K562 (cell line): ENCODE results near the gene SMAD1. TPM values are rescaled to one million over a fixed set of nuclear protein-coding genes. Genes with fewer than 3 reads are reported as not detected.

Source experiments
- ATAC-seq: fragments of 200-7000 bp; cut with Tn5 transposase; 3 replicates; pipeline ENCODE4 v1.9.1; 2020; ENCODE audit warnings: moderate library complexity
- BruUV-seq: library from RNA; stranded (reverse); fragments of 400-500 nt; replicated peaks from 2 replicates; lab custom pipeline; 2021; lab: Mats Ljungman, UMichigan
- CTCF ChIA-PET: fragments of 300-600 bp; formaldehyde crosslinking; extraction: SDS; loops from one replicate; lab custom pipeline; 2021; ENCODE audit warnings: low intra/inter-chr PET ratio; lab: Yijun Ruan, JAX
- POLR2A ChIA-PET: fragments of 300-600, 350-650 bp; sonication (Branson Sonifier 250); formaldehyde crosslinking; extraction: SDS; loops from one replicate; lab custom pipeline; 2021; ENCODE audit warnings: antibody characterized with exemption, inconsistent platforms; lab: Yijun Ruan, JAX
- DNase-seq, 4 experiments: peaks; one replicate each; pipeline versions ENCODE4 v3.0.0 to v3.0.0-alpha.2; 2011 to 2018; ENCODE audit warnings: low spot score in 3 of 4, mixed read lengths in 3 of 4; ENCODE audit errors: extremely low read depth in 1 of 4
- FAIRE-seq: peaks from 2 replicates; lab custom pipeline; 2011; peaks lifted over from hg19 to GRCh38; lab: Jason Lieb, UNC
- H2AFZ ChIP-seq: 2 replicates; pipeline ENCODE4 v1.6.0; 2011; ENCODE audit warnings: low read depth, low read length, control low read depth, inconsistent platforms
- H3K27ac ChIP-seq: fragments of 200-600 bp; 3 replicates; pipeline ENCODE4 v1.8.0; 2011; ENCODE audit warnings: low read depth, mild to moderate bottlenecking, control low read depth, inconsistent platforms, low read length, moderate library complexity, mixed read lengths; ENCODE audit errors: extremely low read depth
- H3K27me3 ChIP-seq, 2 experiments: fragments of 300-600 bp in 1 of 2; 2 replicates in 1 of 2; 3 replicates in 1 of 2; pipeline versions ENCODE4 v1.6.0 to v1.8.0; 2011; ENCODE audit warnings: inconsistent platforms in 2 of 2, low read length in 2 of 2, mild to moderate bottlenecking in 1 of 2, mixed read lengths in 1 of 2, moderate library complexity in 1 of 2; ENCODE audit not compliant: control insufficient read depth in 2 of 2, insufficient read depth in 2 of 2
- H3K36me3 ChIP-seq: fragments of 300-600 bp; 3 replicates; pipeline ENCODE4 v1.8.0; 2011; ENCODE audit warnings: mild to moderate bottlenecking, low read length, inconsistent platforms; ENCODE audit not compliant: control insufficient read depth, insufficient read depth
- H3K4me1 ChIP-seq, 2 experiments: fragments of 200-600 bp in 1 of 2; replicated peaks in 1 of 2; 2 replicates in 1 of 2; 3 replicates in 1 of 2; pipeline versions ENCODE4 v1.5.1 to v1.8.0; 2011; ENCODE audit warnings: inconsistent platforms in 2 of 2, low read length in 2 of 2, mild to moderate bottlenecking in 1 of 2, mixed read lengths in 1 of 2, moderate library complexity in 1 of 2; ENCODE audit not compliant: control insufficient read depth in 2 of 2, insufficient read depth in 2 of 2
- H3K4me2 ChIP-seq: 2 replicates; pipeline ENCODE4 v1.6.1; 2011; ENCODE audit warnings: low read length, control low read depth, inconsistent platforms, mixed read lengths; ENCODE audit not compliant: insufficient read depth
- H3K4me3 ChIP-seq: fragments of 200-600 bp; sonication (generic), shearing (Covaris generic); 2 replicates; pipeline ENCODE4 v1.5.1; 2016; ENCODE audit warnings: control low read depth, inconsistent platforms
- H3K79me2 ChIP-seq: fragments of 200-600 bp; 3 replicates; pipeline ENCODE4 v1.8.0; 2011; ENCODE audit warnings: low read length, inconsistent platforms; ENCODE audit not compliant: control insufficient read depth, insufficient read depth
- H3K9ac ChIP-seq, 2 experiments: 2 replicates each; pipeline versions ENCODE4 v1.6.0 to v1.6.1; 2011; ENCODE audit warnings: low read depth in 2 of 2, low read length in 2 of 2, control low read depth in 1 of 2, inconsistent platforms in 1 of 2, mild to moderate bottlenecking in 1 of 2, mixed read lengths in 1 of 2; ENCODE audit not compliant: insufficient read depth in 1 of 2
- H3K9me1 ChIP-seq: one replicate; pipeline ENCODE4 v1.6.0; 2011; ENCODE audit warnings: inconsistent platforms, mild to moderate bottlenecking, low read length, moderate library complexity; ENCODE audit not compliant: control insufficient read depth, insufficient read depth
- H3K9me3 ChIP-seq: replicated peaks from 2 replicates; pipeline ENCODE4 v1.5.1; 2011; ENCODE audit warnings: low read depth, low read length, inconsistent platforms; ENCODE audit not compliant: control insufficient read depth, insufficient read depth
- H4K20me1 ChIP-seq: replicated peaks from 2 replicates; pipeline ENCODE4 v1.6.1; 2011; ENCODE audit warnings: low read length, inconsistent platforms, mixed read lengths; ENCODE audit not compliant: control insufficient read depth, insufficient read depth
- DDX20 ChIP-seq: fragments of 450-650 bp; IDR thresholded peaks from 2 replicates; pipeline ENCODE4 v1.6.1; 2016; ENCODE audit warnings: missing genetic modification characterization, low read depth, mild to moderate bottlenecking, missing compliant biosample characterization, moderate library complexity
- DPF2 ChIP-seq: fragments of 450-650 bp; IDR thresholded peaks from 2 replicates; pipeline ENCODE4 v1.6.1; 2016
- ETS2 ChIP-seq: IDR thresholded peaks from 2 replicates; pipeline ENCODE4 v1.6.1; 2016; ENCODE audit warnings: borderline replicate concordance, missing genetic modification characterization, mild to moderate bottlenecking, moderate library complexity, missing compliant biosample characterization; ENCODE audit not compliant: poor library complexity, severe bottlenecking
- GTF2E2 ChIP-seq: fragments of 200-800 bp; sonication (Bioruptor generic); IDR thresholded peaks from 2 replicates; pipeline ENCODE4 v1.6.1; 2016; ENCODE audit warnings: missing genetic modification characterization, missing compliant biosample characterization
- HMGXB4 ChIP-seq: sonication (generic); formaldehyde crosslinking; IDR thresholded peaks from 2 replicates; pipeline ENCODE4 v1.8.1; 2023; ENCODE audit warnings: mild to moderate bottlenecking, missing genetic modification reagents
- ILF3 ChIP-seq: fragments of 450-650 bp; IDR thresholded peaks from 2 replicates; pipeline ENCODE4 v1.6.1; 2018; ENCODE audit warnings: antibody characterized with exemption, mild to moderate bottlenecking, moderate library complexity, borderline replicate concordance
- MBD1 ChIP-seq: fragments of 250-450 bp; sonication (Bioruptor Pico); IDR thresholded peaks from 2 replicates; pipeline ENCODE4 v1.8.0; 2022; ENCODE audit warnings: inconsistent platforms
- MCM5 ChIP-seq: fragments of 450-650 bp; IDR thresholded peaks from 2 replicates; pipeline ENCODE4 v1.6.1; 2016; ENCODE audit warnings: low read depth
- MTF1 ChIP-seq: fragments of 250-450 bp; sonication (Bioruptor Pico); IDR thresholded peaks from 2 replicates; pipeline ENCODE4 v1.9.0; 2021; ENCODE audit warnings: moderate library complexity, mild to moderate bottlenecking, inconsistent platforms, borderline replicate concordance
- MYNN ChIP-seq, 2 experiments: sonication (generic); formaldehyde crosslinking in 1 of 2; IDR thresholded peaks; 2 replicates each; pipeline versions ENCODE4 v1.5.0 to v1.6.1; 2016 to 2020; ENCODE audit warnings: antibody characterized with exemption in 1 of 2, missing genetic modification reagents in 1 of 2
- PYGO2 ChIP-seq: fragments of 450-650 bp; IDR thresholded peaks from 2 replicates; pipeline ENCODE4 v1.6.1; 2016; ENCODE audit warnings: mild to moderate bottlenecking, missing genetic modification characterization, moderate library complexity, missing compliant biosample characterization
- SRSF1 ChIP-seq: fragments of 200-400 bp; formaldehyde crosslinking; IDR thresholded peaks from 2 replicates; pipeline ENCODE4 v1.6.1; 2017; ENCODE audit warnings: mild to moderate bottlenecking, low read depth, low read length, moderate library complexity
- TEAD4 ChIP-seq, 2 experiments: sonication (generic) in 1 of 2; formaldehyde crosslinking in 1 of 2; IDR thresholded peaks; 2 replicates each; pipeline versions ENCODE4 v1.6.1 to v1.8.0; 2012 to 2022; ENCODE audit warnings: borderline replicate concordance in 1 of 2, inconsistent platforms in 1 of 2, low read length in 1 of 2, mild to moderate bottlenecking in 1 of 2, missing genetic modification reagents in 1 of 2
- ZKSCAN1 ChIP-seq: fragments of 150-350 bp; IDR thresholded peaks from 2 replicates; pipeline ENCODE4 v1.6.1; 2016; ENCODE audit warnings: low read depth, low read length
- ZNF140 ChIP-seq: fragments of 250-450 bp; sonication (Bioruptor Pico); IDR thresholded peaks from 2 replicates; pipeline ENCODE4 v1.8.0; 2021; ENCODE audit warnings: moderate library complexity, mild to moderate bottlenecking, inconsistent platforms
- ZNF696 ChIP-seq: fragments of 250-450 bp; sonication (Bioruptor Pico); conservative IDR thresholded peaks from 2 replicates; pipeline ENCODE4 v1.4.0; 2020; ENCODE audit warnings: mild to moderate bottlenecking, moderate library complexity
- WGBS: fragments of 100-300 bp; shearing (Covaris generic); methylation state at CpG from one replicate; pipeline ENCODE4 v1.1.6; 2016; ENCODE audit warnings: low coverage, mixed read lengths; ENCODE audit not compliant: insufficient coverage; ENCODE audit errors: missing lambda C conversion rate; 5-methylcytosine and 5-hydroxymethylcytosine counted together
- in situ Hi-C: fragments of 300-500 bp; cut with MboI; formaldehyde crosslinking; loops from 4 replicates; pipeline ENCODE4 v1.15.0; 2018; ENCODE audit warnings: inconsistent platforms, mixed read lengths
- intact Hi-C: fragments of 100-400 bp; cut with micrococcal nuclease; formaldehyde crosslinking; loops from 2 replicates; pipeline ENCODE4 v1.14.2; 2022
- polyA plus RNA-seq, 8 experiments: library from polyadenylated mRNA; depleted of rRNA in 4 of 8; stranded (reverse) in 5 of 8; unstranded in 3 of 8; fragments of >200 nt; fragmentation: Nextera tagmentation in 2 of 8; fragmentation: Illumina TruSeq in 1 of 8; extraction: Ambion mirVana in 2 of 8; extraction: Trizol in 1 of 8; gene quantifications; 2 replicates each; pipeline versions ENCODE4 v1.2.1 to v1.2.3, GENCODE V29; 2011 to 2014; ENCODE audit warnings: inconsistent platforms in 1 of 8, missing spikeins in 1 of 8
- total RNA-seq, 7 experiments: library from RNA; depleted of rRNA in 6 of 7; stranded (reverse); fragments of >200 nt in 6 of 7; fragmentation: Illumina TruSeq in 2 of 7; extraction: Trizol in 2 of 7; gene quantifications; 2 replicates each; pipeline versions ENCODE4 v1.2.1 to v1.2.3, GENCODE V29; 2011 to 2021; ENCODE audit warnings: low replicate concordance in 1 of 7

SMAD1 gene
- total and polyA plus RNA-seq, 9 of the 15 experiments (the other 6 are each of a cell fraction or from before 2014, with no cell fraction given): 0.05 to 0.54 (median 0.21) TPM; not detected in 3

GRCh38 chr4:145527773-145528172 lies 46.1 kb downstream of the SMAD1 start:
- Histone ChIP-seq H3K9ac (no peak overlapping the region), H3K36me3 (no peaks in the 10 kb centered on the region), H3K79me2 (no peaks in the 10 kb centered on the region), H3K27ac (no peak overlapping the region), H2AFZ (no peak overlapping the region), H3K9me3 (no peaks in the 10 kb centered on the region), H3K27me3 (no peaks in the 10 kb centered on the region), H3K4me1 (no peaks in the 10 kb centered on the region), H3K4me3 (no peak overlapping the region), H4K20me1 (no peaks in the 10 kb centered on the region), H3K9me1 (no peaks in the 10 kb centered on the region), H3K4me2 (no peak overlapping the region)
- ChIA-PET CTCF (interaction anchor here (0.5 to 0.6 kb wide), 2 partner anchors 66 to 908 kb away, joined by 3 to 4 read pairs; no protein-coding TSS in a partner anchor), POLR2A (no interaction called here)
- ATAC-seq: no peak
- BruUV-seq: no TSS peak
- FAIRE-seq: no peak
- in situ Hi-C loops (no loop called here), intact Hi-C loops (no loop called here)
- no peak for DNase-seq
- 11% methylated on average over 10 of the region's 10 CpGs for WGBS
- TF ChIP-seq SRSF1 (no peak), HMGXB4 (CRISPR knock-in tag) (no peak), DDX20 (tag) (no peak), MYNN (IDR thresholded peaks at IDR 0.05) (no peak), MYNN (CRISPR knock-in tag; IDR thresholded peaks at IDR 0.05) (no peak), ZNF696 (CRISPR knock-in tag) (no peak), DPF2 (no peak), GTF2E2 (tag) (no peak), ZKSCAN1 (no peak), ETS2 (tag) (no peak), MTF1 (CRISPR knock-in tag) (no peak), TEAD4 (IDR thresholded peaks at IDR 0.05; ENCODE audit: low read length) (no peak), TEAD4 (CRISPR knock-in tag; IDR thresholded peaks at IDR 0.05; ENCODE audit: borderline replicate concordance) (no peak), PYGO2 (tag) (no peak), ZNF140 (CRISPR knock-in tag) (no peak), MBD1 (CRISPR knock-in tag) (no peak), ILF3 (no peak), MCM5 (no peak)
